ENCODE measurements around the gene RPTOR. TPM values are rescaled to one million over a fixed set of nuclear protein-coding genes. Genes with fewer than 3 reads are reported as not detected.
"Not testable (repeated sequence)": the region's sequence is repeated elsewhere in the genome, so short reads cannot be mapped to it uniquely, and the experiment has no call there.

RPTOR gene
- total RNA-seq, 1 experiment from 2014 or later = 19.7 TPM

DNA sequence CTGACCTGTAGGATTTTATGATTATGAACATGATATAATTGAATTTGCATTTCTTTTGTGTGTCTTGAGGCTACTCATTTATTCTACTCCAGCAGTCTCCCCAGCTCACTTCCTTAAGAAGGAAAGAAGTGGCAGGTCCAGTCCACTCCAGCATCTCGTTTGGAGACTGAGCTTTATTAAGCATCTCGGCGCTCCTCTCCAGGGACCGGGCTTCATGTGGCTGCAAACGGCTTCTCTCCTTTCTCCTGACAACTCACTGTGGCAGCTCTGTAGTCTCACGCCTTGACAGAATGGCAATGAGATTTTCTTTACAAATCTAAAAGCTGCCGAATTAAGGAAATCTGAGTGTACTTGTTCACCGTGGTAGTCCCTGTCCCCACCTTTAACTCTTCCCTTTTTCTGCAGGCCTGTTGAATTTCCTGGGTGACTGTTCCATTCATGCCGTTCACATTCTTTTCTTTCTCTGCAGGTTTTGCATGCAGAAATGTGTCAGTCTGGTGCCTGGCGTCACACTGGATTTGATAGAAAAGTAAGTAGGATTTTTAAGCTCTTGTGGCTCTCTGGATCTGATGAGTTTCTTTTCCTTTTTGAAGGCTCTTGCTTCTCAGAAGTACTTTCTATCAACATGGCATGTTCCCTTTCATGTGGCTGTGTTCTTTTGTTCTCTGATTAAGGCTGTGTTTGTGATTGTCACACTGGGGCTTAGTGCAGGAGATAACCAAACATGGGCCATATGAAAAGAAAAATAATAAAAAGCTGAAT is 246.5 kb downstream of the RPTOR start:
- no peak for DNase-seq (ENCODE audit: extremely low read depth, low read depth)

- peak; percentile 85 for DNase-seq (ENCODE audit: extremely low read depth, low read depth)
Measured at GRCh38 chr17:80791758-80792284, 247.2 kb downstream of the RPTOR start.

DNA sequence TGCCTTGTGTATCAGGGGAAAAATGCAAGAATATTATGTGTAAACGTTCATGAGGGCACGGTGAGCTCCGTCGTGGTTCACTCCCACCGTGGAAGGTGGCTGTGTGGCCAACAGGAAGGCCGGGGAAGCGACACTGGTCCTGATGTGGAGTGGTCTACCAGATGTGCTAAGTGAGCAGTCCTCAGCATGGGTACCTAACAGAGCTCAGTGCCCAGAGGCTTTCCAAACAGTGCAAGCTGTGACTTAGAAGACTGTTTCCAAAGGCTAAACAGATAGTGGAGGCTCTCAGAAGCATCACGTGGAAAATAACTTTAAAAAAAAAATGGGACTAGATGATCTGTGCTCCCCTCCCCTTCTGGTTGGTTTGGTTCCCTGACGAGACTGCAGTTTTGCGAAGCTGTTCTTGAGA is 247.7 kb downstream of the RPTOR start:
- no peak for DNase-seq (ENCODE audit: extremely low read depth, low read depth)

GRCh38 chr17:80793421-80793820 is 248.8 kb downstream of the RPTOR start:
- DNase-seq (ENCODE audit: extremely low read depth, low read depth) = no peak

DNA sequence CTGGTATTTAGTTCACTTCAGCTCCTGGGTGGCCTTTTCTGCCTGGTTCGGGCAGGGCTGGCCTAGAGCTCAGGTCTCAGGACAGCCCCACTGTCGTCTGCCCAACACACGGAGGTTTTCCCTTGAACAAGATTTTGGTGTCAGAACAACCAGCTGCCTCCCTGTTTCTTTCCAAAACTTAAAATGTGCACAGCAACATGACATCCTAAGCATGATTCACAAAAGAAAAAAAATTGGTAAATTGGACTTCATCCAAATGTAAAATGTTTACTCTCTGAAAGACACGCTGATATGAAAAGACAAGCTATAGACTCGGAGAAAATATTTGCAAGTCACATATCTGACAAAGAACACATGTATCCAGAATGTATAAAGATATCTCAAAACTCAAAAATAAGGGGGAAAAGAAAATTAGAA is 249.2 kb downstream of the RPTOR start:
- no peak for DNase-seq (ENCODE audit: extremely low read depth, low read depth)

GRCh38 chr17:80794281-80795089 is 249.8 kb downstream of the RPTOR start:
- DNase-seq (ENCODE audit: extremely low read depth, low read depth) = no peak

DNA sequence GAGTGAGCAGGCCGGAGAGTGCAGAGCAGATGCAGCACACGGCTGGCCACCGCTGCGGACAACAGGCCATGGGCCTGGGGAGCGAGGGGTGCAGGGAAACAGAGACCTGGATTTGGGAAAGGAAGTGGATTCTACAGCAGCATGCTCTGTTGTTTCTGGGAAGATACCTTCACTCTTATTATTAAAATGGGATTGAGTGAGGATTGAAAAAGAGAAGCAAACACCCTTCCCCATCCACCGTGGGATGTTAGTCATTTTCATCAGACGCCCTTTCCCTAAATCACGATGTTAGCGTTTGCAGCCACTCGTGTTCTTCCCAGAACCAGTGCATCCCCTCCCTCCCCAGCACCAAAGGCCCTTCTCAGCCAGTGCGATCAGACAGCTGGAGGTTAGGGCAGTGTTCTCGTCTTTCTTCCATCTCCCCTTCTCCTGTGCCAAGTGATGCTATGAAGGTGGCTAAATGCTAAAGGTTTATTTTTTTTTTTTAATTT is 250.5 kb downstream of the RPTOR start:
- no peak for DNase-seq (ENCODE audit: extremely low read depth, low read depth)

- DNase-seq (ENCODE audit: extremely low read depth, low read depth) = no peak
Measured at GRCh38 chr17:80795754-80796153, 251.1 kb downstream of the RPTOR start.

GRCh38 chr17:80796430-80796861 is 251.8 kb downstream of the RPTOR start:
- DNase-seq (ENCODE audit: extremely low read depth, low read depth) = no peak

- not testable (repeated sequence) for DNase-seq (ENCODE audit: extremely low read depth, low read depth)
Measured at GRCh38 chr17:80797222-80797621, 252.6 kb downstream of the RPTOR start.

GRCh38 chr17:80797741-80798594 is 253.3 kb downstream of the RPTOR start:
- DNase-seq (ENCODE audit: extremely low read depth, low read depth) = no peak

DNA sequence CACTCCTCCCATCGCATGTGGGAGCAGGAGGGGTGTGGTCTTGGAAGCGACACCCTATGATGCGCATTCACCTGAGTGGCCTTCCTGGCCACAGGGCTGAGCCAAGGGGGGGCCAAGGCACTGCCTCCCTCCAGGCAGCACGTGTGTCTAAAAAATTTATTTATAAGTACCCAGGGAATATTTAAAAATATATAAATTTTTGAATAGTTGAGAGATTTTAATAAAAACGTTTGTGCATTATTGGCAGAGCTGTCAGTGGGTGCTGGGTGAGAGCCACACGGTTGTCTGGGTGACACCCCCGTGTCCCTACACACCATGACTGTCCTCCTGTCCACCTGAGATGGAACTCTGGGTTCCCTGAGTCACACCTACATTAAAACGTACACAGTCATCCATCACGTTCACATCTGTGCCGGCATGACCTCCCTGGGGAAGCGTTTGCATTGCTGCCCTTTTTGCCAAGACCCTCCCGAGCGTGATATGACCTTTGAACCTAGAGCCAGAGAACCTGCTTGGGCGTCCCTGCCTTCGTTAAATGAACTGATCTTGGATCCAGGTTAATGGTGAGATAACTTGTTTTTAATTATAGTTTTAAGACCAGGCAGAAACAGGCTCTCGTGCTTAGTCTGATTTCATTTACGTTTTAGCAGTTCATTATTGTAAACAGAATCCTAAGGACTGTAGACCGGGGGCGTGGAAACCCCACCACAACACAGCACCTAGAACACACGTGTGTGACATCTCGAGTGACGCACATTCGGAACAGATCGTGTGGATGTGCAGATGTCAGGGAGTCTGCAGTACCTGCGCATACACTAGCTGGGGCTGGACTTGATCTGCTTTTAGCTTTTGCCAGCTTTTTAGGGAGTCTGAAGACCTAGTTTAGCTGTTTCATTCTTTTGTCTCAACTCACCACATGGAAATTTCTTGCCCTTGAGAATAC is 254.2 kb downstream of the RPTOR start:
- DNase-seq (ENCODE audit: extremely low read depth, low read depth) = no peak

GRCh38 chr17:80799538-80800480 is 255.2 kb downstream of the RPTOR start:
- DNase-seq (ENCODE audit: extremely low read depth, low read depth) = no peak

- no peak for DNase-seq (ENCODE audit: extremely low read depth, low read depth)
Measured at GRCh38 chr17:80800481-80801391, 256.1 kb downstream of the RPTOR start.

DNA sequence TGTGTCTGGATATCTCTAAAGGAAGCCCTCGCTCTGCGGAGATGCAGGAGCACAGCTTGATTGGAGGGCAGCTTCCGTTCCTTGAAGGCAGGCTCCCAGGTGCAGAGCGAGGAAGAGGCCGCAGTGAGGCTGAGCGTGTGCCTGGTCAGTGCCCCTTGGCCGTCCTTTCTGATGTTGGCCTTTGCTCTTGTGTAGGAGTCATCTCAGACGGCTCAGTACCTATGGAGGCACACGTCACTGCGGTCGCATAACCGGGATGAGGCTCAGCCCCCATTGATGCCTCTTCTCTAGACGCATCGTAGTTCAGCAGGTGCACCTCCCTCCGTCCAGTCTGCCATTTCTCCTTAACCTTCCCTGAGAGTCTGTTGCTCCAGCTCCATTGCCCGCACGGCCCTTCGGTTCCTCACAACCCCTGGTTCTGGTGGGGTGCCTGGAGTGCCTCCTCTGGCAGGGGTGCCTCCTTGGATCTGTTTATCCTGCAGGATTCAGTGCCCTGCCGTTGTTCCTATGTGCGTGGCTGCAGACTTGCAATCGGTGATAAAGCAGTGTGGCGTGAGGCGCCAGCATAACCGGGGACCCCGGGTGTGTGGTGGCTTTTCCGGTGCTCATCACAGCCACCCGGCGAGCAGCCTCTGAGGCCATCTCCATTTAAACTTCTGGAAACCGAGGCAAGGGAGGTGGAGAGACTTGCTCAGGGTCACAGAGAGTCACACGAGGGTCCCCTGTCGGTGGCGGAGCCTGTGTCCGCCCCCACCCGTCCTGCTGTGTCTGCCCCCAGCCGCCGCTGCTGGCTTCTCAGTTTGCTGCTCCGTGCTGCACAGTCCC is 258.2 kb downstream of the RPTOR start:
- no peak for DNase-seq (ENCODE audit: extremely low read depth, low read depth)
